ENCODE measurements around the gene SPIRE1.

The SPIRE1 gene

GRCh38 chr18:12443551-12443950 lies 214.4 kb downstream of the SPIRE1 start:
- no peak for DNase-seq (ENCODE audit: low spot score)

GRCh38 chr18:12442946-12443345 lies 215.0 kb downstream of the SPIRE1 start:
- DNase-seq (ENCODE audit: low spot score): peak; percentile 75

DNA sequence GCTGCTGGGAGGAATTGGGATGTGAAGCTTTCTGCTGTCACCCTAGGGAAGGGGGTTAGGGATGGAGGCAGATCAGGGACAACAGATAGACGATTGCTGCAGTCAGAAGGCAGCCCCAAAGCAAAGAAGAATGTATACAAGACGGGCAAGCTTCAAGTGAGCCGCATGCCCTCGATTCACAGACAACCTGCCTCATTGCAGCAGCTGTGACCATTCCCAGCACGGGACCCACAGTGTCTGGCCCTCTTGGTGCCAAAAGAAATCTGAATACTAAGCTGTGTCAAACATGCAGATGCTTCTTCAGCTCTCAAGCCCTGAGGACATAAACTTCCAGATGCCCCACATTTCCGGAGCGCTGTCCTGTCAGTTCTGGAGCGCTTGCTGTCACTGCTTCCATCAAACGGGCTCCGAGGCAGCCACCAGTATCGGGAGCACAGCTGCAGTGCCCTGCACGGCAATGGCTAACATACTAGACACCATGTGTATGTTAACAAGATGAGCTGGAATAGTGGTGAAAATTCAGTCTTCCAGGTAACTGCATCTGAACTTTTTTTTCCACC lies 216.4 kb downstream of the SPIRE1 start:
- no peak for DNase-seq (ENCODE audit: low spot score)

DNA sequence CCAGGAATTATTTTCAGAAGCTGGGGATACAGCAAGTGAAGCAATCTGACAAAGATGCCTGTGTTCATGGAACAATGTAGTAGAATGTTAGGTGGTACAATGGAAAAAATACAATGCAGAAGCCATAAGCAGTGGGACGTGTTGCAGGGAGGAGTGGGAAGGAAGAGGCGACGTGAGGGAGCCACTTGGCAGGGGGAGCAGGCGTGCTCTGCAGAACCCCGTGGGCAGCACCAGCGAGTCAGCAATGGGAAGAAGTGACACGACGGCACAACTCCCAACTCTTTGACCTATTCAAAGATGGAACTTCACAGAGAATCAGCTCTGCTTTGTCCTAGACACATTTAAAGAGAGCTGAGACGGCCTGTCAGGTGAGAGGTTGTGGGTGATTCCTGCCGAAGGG lies 219.7 kb downstream of the SPIRE1 start:
- DNase-seq (ENCODE audit: low spot score): no peak

DNA sequence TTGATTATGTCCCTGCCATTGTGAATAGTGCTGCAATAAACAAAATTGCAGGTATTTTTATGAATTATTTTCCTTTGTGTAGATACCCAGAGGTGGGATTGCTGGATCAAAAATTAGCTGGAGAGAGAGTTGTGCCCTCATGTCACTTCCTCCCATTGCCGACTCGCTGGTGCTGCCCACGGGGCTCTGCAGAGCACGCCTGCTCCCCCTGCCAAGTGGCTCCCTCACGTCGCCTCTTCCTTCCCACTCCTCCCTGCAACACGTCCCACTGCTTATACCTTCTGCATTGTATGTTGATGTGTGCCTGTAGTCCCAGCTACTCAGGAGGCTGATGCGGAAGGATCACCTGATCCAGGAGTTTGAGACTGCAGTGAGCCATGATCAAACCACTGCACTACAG lies 222.0 kb downstream of the SPIRE1 start:
- no peak for DNase-seq (ENCODE audit: low spot score)

DNA sequence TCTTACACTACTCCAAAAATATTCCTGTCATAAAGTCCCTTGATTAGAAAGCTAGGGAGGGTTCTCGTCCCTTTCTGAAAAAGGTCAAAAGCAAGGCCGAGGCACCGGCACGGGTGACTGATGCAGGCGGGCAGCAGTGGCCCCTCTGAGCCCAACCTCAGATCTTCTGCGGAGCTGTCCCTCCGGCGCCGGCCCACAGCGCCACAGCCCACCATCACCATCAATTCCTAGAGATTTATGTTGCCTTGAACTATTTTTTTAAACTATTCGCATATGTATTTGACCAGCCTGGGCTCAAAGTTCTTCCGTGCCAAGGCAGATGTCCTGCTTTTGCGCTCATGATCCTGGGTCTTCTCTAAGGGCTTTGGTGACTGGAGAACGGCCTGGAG lies 223.4 kb downstream of the SPIRE1 start:
- DNase-seq (ENCODE audit: low spot score): no peak

- no peak for DNase-seq (ENCODE audit: low spot score)
Measured at GRCh38 chr18:12433829-12434540, 223.9 kb downstream of the SPIRE1 start.

- no peak for DNase-seq (ENCODE audit: low spot score)
Measured at GRCh38 chr18:12432881-12433280, 225.0 kb downstream of the SPIRE1 start.

GRCh38 chr18:12432196-12432595 lies 225.7 kb downstream of the SPIRE1 start:
- DNase-seq (ENCODE audit: low spot score): no peak

DNA sequence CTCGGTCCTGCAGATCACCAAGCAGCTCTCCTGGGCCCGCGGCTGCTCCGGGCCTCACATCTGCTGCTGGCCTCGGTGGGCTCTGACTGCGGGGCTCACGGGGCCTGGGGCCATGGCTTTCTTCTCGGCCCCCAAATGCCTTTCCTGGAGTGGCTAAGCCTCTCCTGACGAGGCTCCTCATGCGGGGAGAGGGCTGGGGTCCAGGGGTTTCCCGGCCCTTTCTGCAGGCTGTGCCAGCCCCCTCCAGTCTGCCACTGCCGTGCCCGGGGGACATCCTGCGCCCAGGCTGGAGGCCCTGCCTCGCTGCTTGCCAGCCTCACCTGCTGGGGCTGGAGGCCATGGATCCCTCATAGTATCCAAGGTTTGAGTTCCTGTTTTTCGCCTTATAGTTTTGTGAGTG lies 226.3 kb downstream of the SPIRE1 start:
- no peak for DNase-seq (ENCODE audit: low spot score)

DNA sequence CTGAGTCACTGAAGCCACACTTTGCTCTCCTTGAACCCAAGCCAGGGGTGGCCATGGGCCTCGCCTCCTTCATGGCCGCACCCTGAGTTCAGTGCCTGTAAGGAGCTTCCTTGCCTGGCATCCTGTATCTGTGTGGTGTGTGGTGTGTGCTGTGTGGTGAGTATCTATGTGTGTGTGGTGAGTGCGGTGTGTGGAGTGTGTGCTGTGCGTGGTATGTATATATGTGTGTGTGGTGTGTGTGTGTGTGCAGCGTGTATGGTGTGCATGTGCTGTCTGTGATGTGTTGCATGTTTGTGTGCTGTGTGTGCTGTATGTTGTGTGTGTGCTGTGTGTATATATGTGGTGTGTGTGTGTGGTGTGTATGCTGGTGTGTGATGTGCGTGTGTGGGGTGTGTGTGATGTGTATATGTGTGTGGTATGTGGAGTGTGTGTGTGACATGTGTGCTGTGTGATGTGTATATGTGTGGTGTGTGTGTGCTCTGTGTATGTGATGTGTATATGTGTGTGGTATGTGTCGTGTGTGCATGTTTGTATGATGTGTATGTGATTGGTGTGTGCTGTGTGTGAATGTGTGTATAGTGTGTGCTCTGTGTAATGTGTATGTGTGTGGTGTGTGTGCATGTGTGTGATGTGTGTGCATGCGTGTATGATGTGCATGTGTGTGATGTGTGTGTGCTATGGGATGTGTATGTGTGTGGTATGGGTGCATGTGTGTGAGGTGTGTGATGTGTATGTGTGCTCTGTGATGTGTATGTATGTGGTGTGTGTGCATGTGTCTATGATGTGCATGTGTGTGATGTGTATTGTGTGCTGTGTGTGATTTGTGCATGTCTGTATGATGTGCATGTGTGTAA lies 227.5 kb downstream of the SPIRE1 start:
- DNase-seq (ENCODE audit: low spot score): no peak

- no peak for DNase-seq (ENCODE audit: low spot score)
Measured at GRCh38 chr18:12429556-12429955, 228.4 kb downstream of the SPIRE1 start.

- DNase-seq (ENCODE audit: low spot score): no peak
Measured at GRCh38 chr18:12428923-12429322, 229.0 kb downstream of the SPIRE1 start.

DNA sequence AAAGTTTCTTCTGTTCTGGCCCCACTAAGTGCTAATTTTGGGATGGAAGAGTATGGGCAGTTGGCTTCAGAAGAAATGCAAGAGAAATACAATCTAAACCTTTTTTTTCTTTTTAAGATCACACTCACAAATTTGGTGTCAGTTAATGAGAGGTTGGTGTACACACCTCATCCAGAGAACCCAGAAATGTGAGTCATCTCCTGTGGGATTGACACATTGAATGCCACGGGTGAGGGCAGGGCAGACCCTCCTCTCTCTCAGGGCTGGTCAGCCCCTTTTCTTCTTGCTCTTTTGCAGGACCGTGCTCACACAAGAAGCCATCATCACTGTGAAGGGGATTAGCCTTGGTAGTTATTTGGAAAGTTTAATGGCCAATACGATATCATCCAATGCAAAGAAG lies 231.0 kb downstream of the SPIRE1 start:
- DNase-seq (ENCODE audit: low spot score): no peak

DNA sequence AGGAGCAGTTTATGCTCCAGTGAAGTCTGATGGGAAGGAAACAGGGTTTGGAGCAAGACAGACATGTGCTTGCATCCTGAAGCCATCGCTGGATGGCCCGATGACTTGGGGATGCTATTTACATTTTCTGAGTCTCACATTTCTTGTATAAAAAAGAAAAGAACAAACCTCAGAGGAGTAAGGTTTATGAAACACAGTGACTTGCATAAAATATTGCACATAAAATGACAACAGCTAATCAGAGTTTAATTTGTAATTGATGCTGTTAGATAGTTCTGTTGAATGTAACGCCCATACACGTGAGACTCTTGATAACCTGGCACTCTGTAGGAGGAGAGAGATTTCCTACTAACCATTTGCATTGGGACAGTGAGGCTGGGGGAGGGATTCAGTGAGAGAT lies 233.7 kb downstream of the SPIRE1 start:
- no peak for DNase-seq (ENCODE audit: low spot score)

- no peak for DNase-seq (ENCODE audit: low spot score)
Measured at GRCh38 chr18:12423820-12424219, 234.1 kb downstream of the SPIRE1 start.

GRCh38 chr18:12423393-12423792 lies 234.5 kb downstream of the SPIRE1 start:
- DNase-seq (ENCODE audit: low spot score): no peak

DNA sequence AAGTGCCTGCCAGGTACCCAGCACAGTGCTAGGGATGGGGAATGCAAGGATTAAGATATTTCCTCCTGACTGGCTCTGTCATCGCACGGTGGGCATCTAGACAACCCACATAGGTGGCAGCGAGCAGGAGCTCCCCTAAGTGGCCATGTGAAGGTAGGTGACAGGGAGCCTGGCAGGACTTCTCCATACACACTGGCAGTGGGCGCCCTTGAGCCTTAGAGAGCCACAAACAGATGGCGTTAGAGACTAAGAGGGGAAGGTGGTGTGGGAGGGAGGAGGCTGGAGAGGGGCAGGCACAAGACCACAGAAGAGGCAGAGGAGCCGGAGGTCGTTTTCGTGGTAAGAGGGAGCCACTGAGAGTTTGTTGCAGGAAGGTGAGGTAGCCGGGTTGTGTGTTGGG lies 235.0 kb downstream of the SPIRE1 start:
- DNase-seq (ENCODE audit: low spot score): peak; percentile 43

DNA sequence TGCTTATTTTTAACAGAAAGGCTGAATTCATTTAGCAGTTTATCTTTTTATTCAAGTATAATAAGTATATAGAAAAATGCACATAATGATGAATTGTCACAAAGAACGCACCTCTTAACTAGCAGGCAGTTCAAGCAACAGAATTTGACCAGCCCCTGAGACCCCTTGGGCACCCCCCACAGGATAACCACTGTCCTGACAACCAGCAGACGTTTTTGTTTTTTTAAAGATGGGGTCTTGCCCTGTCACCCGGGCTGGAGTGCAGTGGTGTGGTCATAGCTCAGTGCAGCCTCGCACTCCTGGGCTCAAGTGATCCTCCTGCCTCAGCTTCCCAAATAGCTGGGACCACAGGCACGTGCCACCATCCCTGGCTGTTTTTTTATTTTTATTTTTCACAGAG lies 236.2 kb downstream of the SPIRE1 start:
- DNase-seq (ENCODE audit: low spot score): no peak

GRCh38 chr18:12420821-12421421 lies 237.0 kb downstream of the SPIRE1 start:
- DNase-seq (ENCODE audit: low spot score): no peak

- no peak for DNase-seq (ENCODE audit: low spot score)
Measured at GRCh38 chr18:12417687-12418086, 240.2 kb downstream of the SPIRE1 start.

- DNase-seq (ENCODE audit: low spot score): no peak
Measured at GRCh38 chr18:12416098-12416729, 241.7 kb downstream of the SPIRE1 start.
